Colonic mucosa (tissue), 4 donors: ENCODE results near the gene ADIPOR1. TPM values are rescaled to one million over a fixed set of nuclear protein-coding genes. Genes with fewer than 3 reads are reported as not detected.
"Not testable (repeated sequence)": the region's sequence is repeated elsewhere in the genome, so short reads cannot be mapped to it uniquely, and the experiment has no call there.

Source experiments
- DNase-seq: peaks from one replicate; pipeline ENCODE4 v3.0.0-alpha.2; 2020
- H3K27ac ChIP-seq: fragments of 200-600 bp; one replicate; pipeline ENCODE4 v1.8.0; 2021
- H3K27me3 ChIP-seq: fragments of 200-600 bp; one replicate; pipeline ENCODE4 v1.8.0; 2021
- H3K36me3 ChIP-seq: fragments of 200-600 bp; one replicate; pipeline ENCODE4 v1.8.0; 2021
- H3K4me1 ChIP-seq: fragments of 200-600 bp; one replicate; pipeline ENCODE4 v1.8.0; 2021; ENCODE audit warnings: mild to moderate bottlenecking
- H3K4me3 ChIP-seq: fragments of 200-600 bp; one replicate; pipeline ENCODE4 v1.8.0; 2021
- H3K9ac ChIP-seq, 2 donors: one replicate each; pipeline ENCODE4 v1.7.0; 2013; ENCODE audit warnings: control low read depth in 2 of 2, low read depth in 2 of 2, low read length in 2 of 2
- H3K9me3 ChIP-seq: fragments of 200-600 bp; one replicate; pipeline ENCODE4 v1.8.0; 2021
- CTCF ChIP-seq: fragments of 200-600 bp; IDR thresholded peaks from one replicate; pipeline ENCODE4 v1.8.0; 2022; ENCODE audit warnings: antibody characterized with exemption, mild to moderate bottlenecking
- intact Hi-C: fragments of 100-400 bp; cut with DNase I; formaldehyde crosslinking; loops from one replicate; pipeline ENCODE4 v1.14.1; 2022
- total RNA-seq, 2 donors: library from RNA; stranded (reverse); fragmentation: NEBNext Ultra II Directional in 1 of 2; extraction: Animal tissue kit (Norgen Biotek cat#: 25700) in 1 of 2; gene quantifications; one replicate each; pipeline ENCODE4 v1.2.1, GENCODE V29; 2021
- donor health status: healthy.
- donor health status: DM: no; HTN: no; CAD: no.
- donor health status: DM: no; HTN: no; CAD: no.

Gene ADIPOR1
- total RNA-seq: 10 to 100 TPM; 82.1 to 82.7 TPM

GRCh38 chr1:202957733-202958543 is at the start of gene ADIPOR1:
ADIPOR1 (minus strand) TSS chr1:202958312; CDS start chr1:202951070, 7,242 bp downstream.
- H3K9me3 ChIP-seq: no peaks in the 10 kb centered on the region
- H3K9ac ChIP-seq: peak within 1 kb of the TSS; percentile 90 to 99
- TF ChIP-seq CTCF: no peak
- H3K27ac ChIP-seq: peak within 1 kb of the TSS; percentile 93
- H3K4me3 ChIP-seq: peak within 1 kb of the TSS; percentile 99
- intact Hi-C loops: no loop called here
- no peaks in the 10 kb centered on the region for H3K27me3 ChIP-seq
- H3K4me1 ChIP-seq: peaks cover 12% of the 10 kb centered on the region
- DNase-seq: peak; percentile 95
- no peaks in the 10 kb centered on the region for H3K36me3 ChIP-seq

GRCh38 chr1:203006948-203007871 is 49.1 kb upstream of the ADIPOR1 start, which contains the start of gene TMEM183A:
TMEM183A (plus strand) TSS chr1:203007374; CDS start chr1:203007466, 92 bp downstream.
- peak; percentile 98 for DNase-seq
- no peaks in the 10 kb centered on the region for H3K27me3 ChIP-seq
- H3K9me3 ChIP-seq: no peaks in the 10 kb centered on the region
- intact Hi-C loops: no loop called here
- peak within 1 kb of the TSS; percentile 85 for H3K27ac ChIP-seq
- peak within 1 kb of the TSS; percentile 82 to 93 for H3K9ac ChIP-seq
- peak within 1 kb of the TSS; percentile 78 for H3K4me3 ChIP-seq
- H3K4me1 ChIP-seq: peaks cover 7% of the 10 kb centered on the region
- TF ChIP-seq CTCF: no peak
- peaks cover 6% of the 10 kb centered on the region for H3K36me3 ChIP-seq

GRCh38 chr1:203005395-203006142 is 47.5 kb upstream of the ADIPOR1 start:
- H3K4me1 ChIP-seq, H3K9me3 ChIP-seq, H3K27me3 ChIP-seq, intact Hi-C loops, H3K27ac ChIP-seq, H3K4me3 ChIP-seq, H3K36me3 ChIP-seq: not testable (repeated sequence)
- peak; percentile 36 for DNase-seq
- H3K9ac ChIP-seq: peak overlapping the region in 1 of 2 donors; percentile 68

- H3K27me3 ChIP-seq: no peaks in the 10 kb centered on the region
- no peaks in the 10 kb centered on the region for H3K36me3 ChIP-seq
- no peak for TF ChIP-seq CTCF
- H3K9ac ChIP-seq: no peak overlapping the region
- H3K4me3 ChIP-seq: no peak overlapping the region
- H3K27ac ChIP-seq: no peak overlapping the region
- no peaks in the 10 kb centered on the region for H3K9me3 ChIP-seq
- intact Hi-C loops: no loop called here
- no peak for DNase-seq
- H3K4me1 ChIP-seq: no peaks in the 10 kb centered on the region
These were observed 44.8 kb upstream of the ADIPOR1 start for GRCh38 chr1:203002951-203003350.

- no peak overlapping the region for H3K4me3 ChIP-seq
- no peak for DNase-seq
- no peak overlapping the region for H3K27ac ChIP-seq
- intact Hi-C loops: no loop called here
- no peaks in the 10 kb centered on the region for H3K36me3 ChIP-seq
- H3K9me3 ChIP-seq: no peaks in the 10 kb centered on the region
- H3K27me3 ChIP-seq: no peaks in the 10 kb centered on the region
- TF ChIP-seq CTCF: no peak
- no peak overlapping the region for H3K9ac ChIP-seq
- no peaks in the 10 kb centered on the region for H3K4me1 ChIP-seq
These were observed 43.9 kb upstream of the ADIPOR1 start for GRCh38 chr1:203001986-203002385.
